Stimulated activated naive CD8-positive, alpha-beta T cell treated with anti-CD3 and anti-CD28 coated beads, Interleukin-15, Interleukin-2, amounts not matched to agents 100 U/mL and 50 U/mL, for 24 hours (primary cell): ENCODE measurements around the gene SRC.

Source experiments
- ATAC-seq: fragments of 150-1000 bp; cut with Tn5 transposase; one replicate; pipeline ENCODE4 v1.10.0; 2021
- DNase-seq: peaks from one replicate; pipeline ENCODE4 v3.0.0; 2021

Gene SRC

GRCh38 chr20:37350649-37351574 lies 5.0 kb downstream of the SRC start:
- ATAC-seq (no peak), DNase-seq (no peak)

- DNase-seq (no peak), ATAC-seq (no peak)
These were observed 6.0 kb downstream of the SRC start for GRCh38 chr20:37351689-37352607.

GRCh38 chr20:37352608-37352980 lies 6.7 kb downstream of the SRC start:
- ATAC-seq (no peak), DNase-seq (no peak)

GRCh38 chr20:37353285-37353849 lies 7.4 kb downstream of the SRC start:
- DNase-seq (no peak), ATAC-seq (no peak)

GRCh38 chr20:37354210-37355195 lies 8.6 kb downstream of the SRC start:
- DNase-seq (no peak), ATAC-seq (no peak)

GRCh38 chr20:37355252-37356180 lies 9.6 kb downstream of the SRC start:
- DNase-seq (no peak), ATAC-seq (no peak)

GRCh38 chr20:37356387-37356786 lies 10.4 kb downstream of the SRC start:
- no peak for DNase-seq

GRCh38 chr20:37356961-37357371 lies 11.0 kb downstream of the SRC start:
- DNase-seq (no peak), ATAC-seq (no peak)

More at GRCh38 chr20:37356387-37356786, 10.4 kb downstream of the SRC start:
- ATAC-seq: no peak

GRCh38 chr20:37357481-37358365 lies 11.8 kb downstream of the SRC start:
- DNase-seq (no peak), ATAC-seq (no peak)

GRCh38 chr20:37358366-37359150 lies 12.6 kb downstream of the SRC start:
- no peak for ATAC-seq
- DNase-seq: no peak

- no peak for ATAC-seq
- DNase-seq: no peak
These were observed 13.4 kb downstream of the SRC start for GRCh38 chr20:37359331-37359730.

- ATAC-seq (no peak), DNase-seq (no peak)
These were observed 13.9 kb downstream of the SRC start for GRCh38 chr20:37359836-37360235.

- no peak for ATAC-seq
- no peak for DNase-seq
These were observed 14.6 kb downstream of the SRC start for GRCh38 chr20:37360391-37361115.

- no peak for DNase-seq
- ATAC-seq: no peak
These were observed 15.4 kb downstream of the SRC start for GRCh38 chr20:37361336-37361735.

- DNase-seq (no peak), ATAC-seq (no peak)
These were observed 16.4 kb downstream of the SRC start for GRCh38 chr20:37362231-37362792.

- DNase-seq: no peak
These were observed 16.9 kb downstream of the SRC start for GRCh38 chr20:37362821-37363220.

More at GRCh38 chr20:37362821-37363220, 16.9 kb downstream of the SRC start:
- no peak for ATAC-seq
